Heart left ventricle (tissue), 13 donors: ENCODE results near the gene SERINC4.

Experiments
- POLR2A ChIP-seq, 2 donors: fragments of 450-650 bp; IDR thresholded peaks; one replicate each; pipeline ENCODE4 v1.6.1; 2017; ENCODE audit warnings: antibody characterized with exemption in 2 of 2, mild to moderate bottlenecking in 2 of 2, moderate library complexity in 2 of 2
- TF ChIP-seq, protein P1 (sequence below), 12 donors: fragments of 200-600 bp; sonication (generic) in 4 of 12; IDR thresholded peaks; one replicate each; pipeline versions ENCODE4 v1.5.0 to v1.8.0; 2018 to 2022; ENCODE audit warnings: antibody characterized with exemption in 12 of 12, mild to moderate bottlenecking in 5 of 12
- donor health status: ischemic (EF 13 %, LVEDD 7.1; RV severe dilation, severe dysfunction).
- donor health status: DM: no; HTN: yes; CAD: no.
- donor health status: DM: no; HTN: no; CAD: no.
- donor health status: ischemic (EF 25% LVEDD 6.9; RV normal size, moderate dysfunction).
- donor health status: ischemic (EF 25% LVEDD 5.7; RV mildly dilated, moderate dysfunction).
- donor health status: ischemic (EF 35%, LVEDD 5.7; RV mildly dilated, moderate dysfunction).
- donor health status: nonischemic (EF 11% LVEDD 7.7; RV severe dilation, severe dysfunction).
- donor health status: DM: yes; HTN: yes; CAD: no.
- donor health status: PGD.
- donor health status: ischemic (EF 29% LVEDD 5.4; RV normal size, mild dysfunction).
- donor health status: nonischemic (EF 23%, LVEDD 6.1; RV moderate dilation, normal function).

DNA sequence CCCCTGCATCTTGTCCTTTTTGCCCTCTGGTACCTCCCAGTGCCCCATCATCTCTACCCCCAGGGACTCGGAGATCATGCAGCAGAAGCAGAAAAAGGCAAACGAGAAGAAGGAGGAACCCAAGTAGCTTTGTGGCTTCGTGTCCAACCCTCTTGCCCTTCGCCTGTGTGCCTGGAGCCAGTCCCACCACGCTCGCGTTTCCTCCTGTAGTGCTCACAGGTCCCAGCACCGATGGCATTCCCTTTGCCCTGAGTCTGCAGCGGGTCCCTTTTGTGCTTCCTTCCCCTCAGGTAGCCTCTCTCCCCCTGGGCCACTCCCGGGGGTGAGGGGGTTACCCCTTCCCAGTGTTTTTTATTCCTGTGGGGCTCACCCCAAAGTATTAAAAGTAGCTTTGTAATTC lies 6.4 kb downstream of the SERINC4 start:
- TF ChIP-seq, protein P1, sequence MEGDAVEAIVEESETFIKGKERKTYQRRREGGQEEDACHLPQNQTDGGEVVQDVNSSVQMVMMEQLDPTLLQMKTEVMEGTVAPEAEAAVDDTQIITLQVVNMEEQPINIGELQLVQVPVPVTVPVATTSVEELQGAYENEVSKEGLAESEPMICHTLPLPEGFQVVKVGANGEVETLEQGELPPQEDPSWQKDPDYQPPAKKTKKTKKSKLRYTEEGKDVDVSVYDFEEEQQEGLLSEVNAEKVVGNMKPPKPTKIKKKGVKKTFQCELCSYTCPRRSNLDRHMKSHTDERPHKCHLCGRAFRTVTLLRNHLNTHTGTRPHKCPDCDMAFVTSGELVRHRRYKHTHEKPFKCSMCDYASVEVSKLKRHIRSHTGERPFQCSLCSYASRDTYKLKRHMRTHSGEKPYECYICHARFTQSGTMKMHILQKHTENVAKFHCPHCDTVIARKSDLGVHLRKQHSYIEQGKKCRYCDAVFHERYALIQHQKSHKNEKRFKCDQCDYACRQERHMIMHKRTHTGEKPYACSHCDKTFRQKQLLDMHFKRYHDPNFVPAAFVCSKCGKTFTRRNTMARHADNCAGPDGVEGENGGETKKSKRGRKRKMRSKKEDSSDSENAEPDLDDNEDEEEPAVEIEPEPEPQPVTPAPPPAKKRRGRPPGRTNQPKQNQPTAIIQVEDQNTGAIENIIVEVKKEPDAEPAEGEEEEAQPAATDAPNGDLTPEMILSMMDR (IDR thresholded peaks at IDR 0.05) = no peak
- TF ChIP-seq POLR2A (IDR thresholded peaks at IDR 0.05) = no peak
